HG02678 (cell line): ENCODE data around the gene PIN1.
"Not testable (repeated sequence)": the region's sequence is repeated elsewhere in the genome, so short reads cannot be mapped to it uniquely, and the experiment has no call there.

ENCODE experiments used
- ATAC-seq: cut with Tn5 transposase; IDR thresholded peaks from one replicate; pipeline ENCODE4 v1.9.1; 2021; ENCODE audit warnings: mild to moderate bottlenecking, moderate library complexity; ENCODE audit not compliant: unreplicated experiment

The PIN1 gene

GRCh38 chr19:9818175-9818733 is 16.9 kb upstream of the PIN1 start:
- no peak for ATAC-seq

GRCh38 chr19:9818734-9819595 is 16.2 kb upstream of the PIN1 start, which contains the start of gene FBXL12:
Gene FBXL12, minus strand, starts transcription at chr19:9819079. Its CDS starts 266 bp downstream, at chr19:9818813.
- ATAC-seq: peak; percentile 80

GRCh38 chr19:9819596-9819909 is 15.6 kb upstream of the PIN1 start:
- no peak for ATAC-seq

GRCh38 chr19:9820034-9820433 is 15.1 kb upstream of the PIN1 start:
- not testable (repeated sequence) for ATAC-seq

GRCh38 chr19:9823816-9824215 is 11.3 kb upstream of the PIN1 start:
- ATAC-seq: no peak

GRCh38 chr19:9827289-9828238 is 7.6 kb upstream of the PIN1 start, which contains the start of gene UBL5:
Gene UBL5, plus strand, starts transcription at chr19:9827918. Its CDS starts 420 bp downstream, at chr19:9828338.
- peak; percentile 90 for ATAC-seq

- no peak for ATAC-seq
Measured at GRCh38 chr19:9828551-9829063, 6.5 kb upstream of the PIN1 start.

- ATAC-seq: no peak
Measured at GRCh38 chr19:9834307-9834725, 802 bp upstream of the PIN1 start.

GRCh38 chr19:9835507-9835949 is 410 bp downstream of the PIN1 start:
- ATAC-seq: peak; percentile 12

GRCh38 chr19:9836021-9836420 is 903 bp downstream of the PIN1 start:
- no peak for ATAC-seq

- no peak for ATAC-seq
Measured at GRCh38 chr19:9838324-9838723, 3.2 kb downstream of the PIN1 start.

- ATAC-seq: no peak
Measured at GRCh38 chr19:9839415-9839814, 4.3 kb downstream of the PIN1 start.

- no peak for ATAC-seq
Measured at GRCh38 chr19:9842834-9843625, 7.9 kb downstream of the PIN1 start.

GRCh38 chr19:9843626-9844273 is 8.6 kb downstream of the PIN1 start:
- not testable (repeated sequence) for ATAC-seq

GRCh38 chr19:9847087-9847671 is 12.1 kb downstream of the PIN1 start:
- ATAC-seq: no peak

GRCh38 chr19:9848060-9848459 is 12.9 kb downstream of the PIN1 start:
- no peak for ATAC-seq

- no peak for ATAC-seq
Measured at GRCh38 chr19:9848762-9849161, 13.6 kb downstream of the PIN1 start.

- no peak for ATAC-seq
Measured at GRCh38 chr19:9849791-9850190, 14.7 kb downstream of the PIN1 start.

- ATAC-seq: no peak
Measured at GRCh38 chr19:9850235-9850959, 15.3 kb downstream of the PIN1 start.
